Vagina (tissue), 2 donors: ENCODE measurements around the gene DDO. TPM values are rescaled to one million over a fixed set of nuclear protein-coding genes. Genes with fewer than 3 reads are reported as not detected.
A peak's percentile ranks its signal among the peaks of the same experiment; 100 is the strongest.

Source experiments
- DNase-seq, 2 donors: peaks; one replicate each; pipeline ENCODE4 v3.0.0-alpha.2; 2017; ENCODE audit errors: extremely low spot score in 2 of 2
- H3K27ac ChIP-seq: fragments of 200-600 bp; sonication (generic); one replicate; pipeline ENCODE4 v1.5.1; 2019
- H3K27me3 ChIP-seq: fragments of 200-600 bp; sonication (generic); one replicate; pipeline ENCODE4 v1.5.1; 2019
- H3K36me3 ChIP-seq, 2 donors: fragments of 200-600 bp; sonication (generic); one replicate each; pipeline ENCODE4 v1.5.1; 2017 to 2019
- H3K4me1 ChIP-seq: fragments of 200-600 bp; sonication (generic); one replicate; pipeline ENCODE4 v1.5.1; 2019
- H3K4me3 ChIP-seq, 2 donors: fragments of 200-600 bp; sonication (generic); 1 replicate in 1 of 2; 2 replicates in 1 of 2; pipeline ENCODE4 v1.5.1; 2016 to 2019
- H3K9me3 ChIP-seq: fragments of 200-600 bp; sonication (generic); one replicate; pipeline ENCODE4 v1.5.1; 2019
- CTCF ChIP-seq, 3 experiments: fragments of 450-650 bp in 2 of 3; fragments of 200-600 bp in 1 of 3; sonication (generic) in 1 of 3; IDR thresholded peaks; one replicate each; pipeline ENCODE4 v1.5.1; 2017 to 2019; ENCODE audit warnings: antibody characterized with exemption in 3 of 3, mild to moderate bottlenecking in 2 of 3, moderate library complexity in 2 of 3
- POLR2A ChIP-seq, 2 donors: fragments of 450-650 bp; IDR thresholded peaks; one replicate each; pipeline ENCODE4 v1.6.1; 2017; ENCODE audit warnings: antibody characterized with exemption in 2 of 2, mild to moderate bottlenecking in 2 of 2, moderate library complexity in 2 of 2
- POLR2AphosphoS5 ChIP-seq, 2 donors: sonication (generic); formaldehyde crosslinking; IDR thresholded peaks; one replicate each; pipeline ENCODE4 v1.9.0; 2017; ENCODE audit warnings: antibody characterized with exemption in 2 of 2, mild to moderate bottlenecking in 2 of 2, low read depth in 1 of 2; ENCODE audit not compliant: insufficient read depth in 1 of 2
- intact Hi-C: fragments of 100-400 bp; cut with DNase I; formaldehyde crosslinking; loops from one replicate; pipeline ENCODE4 v1.15.1; 2023
- total RNA-seq: library from RNA; depleted of rRNA; stranded (reverse); fragments of >200 nt; gene quantifications from one replicate; pipeline ENCODE4 v1.2.3, GENCODE V29; 2016

DDO gene
- total RNA-seq, 1 donor from 2014 or later = not detected

GRCh38 chr6:110364364-110365105 is 50.8 kb downstream of the DDO start:
- no peaks in the 10 kb centered on the region for H3K4me1 ChIP-seq
- DNase-seq = no peak
- no peak overlapping the region for H3K27ac ChIP-seq
- no peaks in the 10 kb centered on the region for H3K36me3 ChIP-seq
- H3K9me3 ChIP-seq = no peaks in the 10 kb centered on the region
- no peaks in the 10 kb centered on the region for H3K27me3 ChIP-seq
- H3K4me3 ChIP-seq = no peak overlapping the region
- intact Hi-C loops = no loop called here
- no peak for TF ChIP-seq POLR2AphosphoS5 (IDR thresholded peaks at IDR 0.05; ENCODE audit: insufficient read depth in 1 of 2, low read depth in 1 of 2)
- no peak for TF ChIP-seq CTCF (IDR thresholded peaks at IDR 0.05)
- no peak for TF ChIP-seq POLR2A (IDR thresholded peaks at IDR 0.05)

- no peaks in the 10 kb centered on the region for H3K4me1 ChIP-seq
- H3K27ac ChIP-seq = no peak overlapping the region
- H3K4me3 ChIP-seq = no peak overlapping the region
- DNase-seq = no peak
- TF ChIP-seq POLR2AphosphoS5 (IDR thresholded peaks at IDR 0.05; ENCODE audit: insufficient read depth in 1 of 2, low read depth in 1 of 2) (no peak), POLR2A (IDR thresholded peaks at IDR 0.05) (no peak), CTCF (IDR thresholded peaks at IDR 0.05) (no peak)
- no peaks in the 10 kb centered on the region for H3K9me3 ChIP-seq
- no peaks in the 10 kb centered on the region for H3K36me3 ChIP-seq
- H3K27me3 ChIP-seq = no peaks in the 10 kb centered on the region
- intact Hi-C loops = no loop called here
Observed at GRCh38 chr6:110363748-110364147, 51.6 kb downstream of the DDO start.

- no peak overlapping the region for H3K4me3 ChIP-seq
- H3K27ac ChIP-seq = no peak overlapping the region
- no peaks in the 10 kb centered on the region for H3K27me3 ChIP-seq
- intact Hi-C loops = no loop called here
- peaks cover 6% of the 10 kb centered on the region for H3K4me1 ChIP-seq
- TF ChIP-seq CTCF (IDR thresholded peaks at IDR 0.05) (no peak), POLR2A (IDR thresholded peaks at IDR 0.05) (no peak), POLR2AphosphoS5 (IDR thresholded peaks at IDR 0.05; ENCODE audit: insufficient read depth in 1 of 2, low read depth in 1 of 2) (no peak)
- H3K36me3 ChIP-seq = no peaks in the 10 kb centered on the region
- no peak for DNase-seq
- H3K9me3 ChIP-seq = no peaks in the 10 kb centered on the region
Observed at GRCh38 chr6:110360676-110361075, 54.7 kb downstream of the DDO start.

- no peaks in the 10 kb centered on the region for H3K36me3 ChIP-seq
- H3K4me3 ChIP-seq = no peak overlapping the region
- peaks cover 6% of the 10 kb centered on the region for H3K4me1 ChIP-seq
- no peak overlapping the region for H3K27ac ChIP-seq
- H3K9me3 ChIP-seq = no peaks in the 10 kb centered on the region
- H3K27me3 ChIP-seq = no peaks in the 10 kb centered on the region
- intact Hi-C loops = no loop called here
- TF ChIP-seq CTCF (IDR thresholded peaks at IDR 0.05) (no peak), POLR2AphosphoS5 (IDR thresholded peaks at IDR 0.05; ENCODE audit: insufficient read depth in 1 of 2, low read depth in 1 of 2) (no peak), POLR2A (IDR thresholded peaks at IDR 0.05) (no peak)
- DNase-seq = no peak
Observed at GRCh38 chr6:110359556-110359955, 55.8 kb downstream of the DDO start.

GRCh38 chr6:110358553-110359160 is 56.7 kb downstream of the DDO start:
- no peak for DNase-seq
- no peak for TF ChIP-seq POLR2AphosphoS5 (IDR thresholded peaks at IDR 0.05; ENCODE audit: insufficient read depth in 1 of 2, low read depth in 1 of 2)
- no peak for TF ChIP-seq POLR2A (IDR thresholded peaks at IDR 0.05)
- no peak for TF ChIP-seq CTCF (IDR thresholded peaks at IDR 0.05)
- peak overlapping the region; percentile 55 to 58 for H3K4me3 ChIP-seq
- peak overlapping the region; percentile 90 for H3K27ac ChIP-seq
- H3K4me1 ChIP-seq = peaks cover 6% of the 10 kb centered on the region
- H3K9me3 ChIP-seq = no peaks in the 10 kb centered on the region
- no peaks in the 10 kb centered on the region for H3K36me3 ChIP-seq
- intact Hi-C loops = no loop called here
- H3K27me3 ChIP-seq = no peaks in the 10 kb centered on the region
